ENCODE data around the gene ME3. TPM values are rescaled to one million over a fixed set of nuclear protein-coding genes. Genes with fewer than 3 reads are reported as not detected.

The ME3 gene
- total and polyA plus RNA-seq, 11 donors, result 11.3 to 51.5 (median 31.3) TPM

DNA sequence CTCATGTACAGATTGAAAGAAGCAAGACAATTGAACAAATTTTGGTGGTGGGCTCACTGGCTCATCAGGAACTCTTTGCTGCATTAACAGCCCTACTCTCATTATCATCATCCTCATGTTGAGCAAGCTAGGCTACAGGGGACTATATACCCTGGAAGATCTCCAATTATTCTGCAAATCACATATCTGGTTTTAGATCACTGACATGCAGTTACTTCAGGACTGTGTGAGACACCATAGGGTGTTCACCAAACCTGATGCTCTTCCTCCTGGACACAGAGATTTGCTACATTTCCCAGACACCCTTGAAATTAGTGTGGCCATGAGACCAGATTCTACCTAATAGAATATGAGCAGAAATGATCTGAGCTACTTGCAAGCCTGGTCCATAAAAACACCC, 23.0 kb upstream of the ME3 start:
- Histone ChIP-seq H3K4me1 (peaks cover 0 to 11% (median 3%) of the 10 kb centered on the region in 12 donors), H3K4me3 (no peak overlapping the region), H3K9me3 (no peaks in the 10 kb centered on the region), H3K36me3 (no peaks in the 10 kb centered on the region), H3K27me3 (no peaks in the 10 kb centered on the region), H3K27ac (peak overlapping the region in 2 of 12 donors; percentile 12 to 44)
- DNase-seq (no peak), ATAC-seq (no peak)
- intact Hi-C loops (cut with DNase I), result loop anchor here in 1 of 10 donors (5.0 kb wide), 1 partner anchor 42 kb away; no protein-coding TSS in a partner anchor
- no peak for TF ChIP-seq POLR2A (IDR thresholded peaks at IDR 0.05)
- TF ChIP-seq, protein P1, sequence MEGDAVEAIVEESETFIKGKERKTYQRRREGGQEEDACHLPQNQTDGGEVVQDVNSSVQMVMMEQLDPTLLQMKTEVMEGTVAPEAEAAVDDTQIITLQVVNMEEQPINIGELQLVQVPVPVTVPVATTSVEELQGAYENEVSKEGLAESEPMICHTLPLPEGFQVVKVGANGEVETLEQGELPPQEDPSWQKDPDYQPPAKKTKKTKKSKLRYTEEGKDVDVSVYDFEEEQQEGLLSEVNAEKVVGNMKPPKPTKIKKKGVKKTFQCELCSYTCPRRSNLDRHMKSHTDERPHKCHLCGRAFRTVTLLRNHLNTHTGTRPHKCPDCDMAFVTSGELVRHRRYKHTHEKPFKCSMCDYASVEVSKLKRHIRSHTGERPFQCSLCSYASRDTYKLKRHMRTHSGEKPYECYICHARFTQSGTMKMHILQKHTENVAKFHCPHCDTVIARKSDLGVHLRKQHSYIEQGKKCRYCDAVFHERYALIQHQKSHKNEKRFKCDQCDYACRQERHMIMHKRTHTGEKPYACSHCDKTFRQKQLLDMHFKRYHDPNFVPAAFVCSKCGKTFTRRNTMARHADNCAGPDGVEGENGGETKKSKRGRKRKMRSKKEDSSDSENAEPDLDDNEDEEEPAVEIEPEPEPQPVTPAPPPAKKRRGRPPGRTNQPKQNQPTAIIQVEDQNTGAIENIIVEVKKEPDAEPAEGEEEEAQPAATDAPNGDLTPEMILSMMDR (IDR thresholded peaks at IDR 0.05), result no peak

DNA sequence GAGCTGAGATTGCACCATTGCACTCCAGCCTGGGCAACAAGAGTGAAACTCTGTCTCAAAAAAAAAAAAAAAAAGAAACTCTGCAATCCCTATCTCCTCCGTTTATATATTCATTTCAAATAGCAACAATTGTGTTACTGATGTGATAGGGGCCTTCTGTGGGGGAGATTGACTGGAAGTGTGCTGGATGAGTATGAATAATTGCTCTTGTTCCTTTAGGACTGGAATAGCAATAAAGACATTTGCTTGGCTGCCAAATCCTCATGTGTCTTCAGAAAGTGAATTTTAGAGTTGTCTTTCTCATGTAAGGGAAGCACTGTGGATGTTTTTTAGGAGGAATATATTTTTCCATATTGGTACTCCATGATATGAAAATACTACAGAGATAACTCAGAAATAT, 21.1 kb upstream of the ME3 start:
- Histone ChIP-seq H3K36me3 (no peaks in the 10 kb centered on the region), H3K4me3 (no peak overlapping the region), H3K4me1 (peaks cover 0 to 15% (median 3%) of the 10 kb centered on the region in 12 donors), H3K9me3 (no peaks in the 10 kb centered on the region), H3K27ac (no peak overlapping the region), H3K27me3 (no peaks in the 10 kb centered on the region)
- TF ChIP-seq, protein P1 (IDR thresholded peaks at IDR 0.05), result no peak
- TF ChIP-seq POLR2A (IDR thresholded peaks at IDR 0.05), result no peak
- intact Hi-C loops (cut with DNase I), result no loop called here
- ATAC-seq (no peak), DNase-seq (no peak)
- 76 to 87% (median 83%) methylated on average over 1 of the region's 1 CpG for WGBS, 4 donors

DNA sequence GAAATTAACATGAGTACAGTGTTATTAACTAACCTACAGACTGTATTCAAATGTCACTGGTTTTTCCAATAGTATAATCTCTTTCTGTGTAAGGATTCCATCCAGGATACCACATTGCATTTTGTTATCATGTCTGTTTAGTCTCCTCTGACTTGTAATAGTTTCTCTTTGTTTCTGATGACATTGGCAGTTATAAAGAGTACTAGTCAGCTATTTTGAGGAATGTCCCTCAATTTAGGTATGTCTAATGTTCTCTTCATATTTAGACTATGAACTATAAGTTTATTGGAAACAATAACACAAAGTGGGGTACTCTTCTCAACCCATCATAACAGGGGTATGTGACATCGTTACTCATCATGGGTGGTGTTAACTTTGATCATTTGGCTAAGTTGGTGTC, 20.3 kb upstream of the ME3 start:
- Histone ChIP-seq H3K9me3 (no peaks in the 10 kb centered on the region), H3K27ac (no peak overlapping the region), H3K27me3 (no peaks in the 10 kb centered on the region), H3K4me3 (no peak overlapping the region), H3K4me1 (peaks cover 0 to 22% (median 3%) of the 10 kb centered on the region in 12 donors), H3K36me3 (no peaks in the 10 kb centered on the region)
- ATAC-seq (no peak), DNase-seq (no peak)
- intact Hi-C loops (cut with DNase I), result no loop called here
- WGBS, 4 donors, result 97 to 100% (median 98%) methylated on average over 1 of the region's 1 CpG
- no peak for TF ChIP-seq POLR2A (IDR thresholded peaks at IDR 0.05)
- TF ChIP-seq, protein P1 (IDR thresholded peaks at IDR 0.05), result no peak

DNA sequence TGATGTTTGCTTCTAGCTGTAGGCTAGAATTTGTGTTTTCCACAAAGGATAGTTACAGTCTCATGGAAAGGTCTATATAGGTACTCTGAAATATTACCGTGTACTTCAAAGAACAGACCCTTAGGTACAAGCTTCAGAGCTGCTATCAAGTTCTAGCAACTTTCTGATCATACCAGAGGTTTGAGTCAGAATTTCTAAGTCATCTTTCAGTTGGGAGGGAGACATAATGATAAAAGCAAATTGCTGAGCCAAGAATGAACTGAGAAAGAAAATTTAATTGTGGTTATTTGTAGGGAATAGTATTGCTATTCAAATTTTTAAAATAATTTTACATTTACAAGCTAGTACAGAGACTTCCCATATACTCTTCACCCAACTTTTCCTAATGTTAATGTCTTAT, 19.9 kb upstream of the ME3 start:
- ATAC-seq (no peak), DNase-seq (no peak)
- no peaks in the 10 kb centered on the region for H3K9me3 ChIP-seq
- TF ChIP-seq POLR2A (IDR thresholded peaks at IDR 0.05), result no peak
- TF ChIP-seq, protein P1 (IDR thresholded peaks at IDR 0.05), result no peak
- no peaks in the 10 kb centered on the region for H3K36me3 ChIP-seq
- peaks cover 0 to 22% (median 3%) of the 10 kb centered on the region in 12 donors for H3K4me1 ChIP-seq
- no peak overlapping the region for H3K4me3 ChIP-seq
- WGBS, 4 donors, result 77 to 90% (median 79%) methylated on average over 1 of the region's 1 CpG
- H3K27me3 ChIP-seq, result no peaks in the 10 kb centered on the region
- H3K27ac ChIP-seq, result no peak overlapping the region
- intact Hi-C loops (cut with DNase I), result no loop called here
